ENCODE results near the gene FCAR. TPM values are rescaled to one million over a fixed set of nuclear protein-coding genes. Genes with fewer than 3 reads are reported as not detected.
"Not testable (repeated sequence)": the region's sequence is repeated elsewhere in the genome, so short reads cannot be mapped to it uniquely, and the experiment has no call there.

FCAR gene
- total RNA-seq, 1 experiment from 2014 or later: not detected

DNA sequence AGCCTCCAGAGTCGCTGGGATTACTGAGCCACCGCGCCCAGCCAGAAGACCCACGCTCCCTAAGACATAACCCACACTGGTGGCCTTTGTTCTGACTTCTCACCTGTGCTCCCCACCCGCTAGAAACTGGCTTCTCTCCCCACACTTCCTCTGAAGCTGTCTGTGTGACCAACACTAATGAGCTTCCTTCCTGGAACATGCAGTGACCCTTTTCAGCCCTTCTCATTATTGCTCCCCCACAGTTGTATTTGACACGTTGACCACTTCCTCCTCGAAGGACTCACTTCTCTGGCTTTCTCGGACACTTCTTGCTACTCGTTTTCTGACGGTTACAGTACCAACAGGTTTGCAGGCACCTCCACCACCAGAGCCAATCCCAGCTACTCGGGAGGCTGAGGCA lies 42.8 kb downstream of the FCAR start:
- Histone ChIP-seq H2AFZ (ENCODE audit: low read length) (no peak overlapping the region), H3K9me2 (replicated peaks; ENCODE audit: low read length) (no peaks in the 10 kb centered on the region), H3F3A (ENCODE audit: low read length, unreplicated experiment) (no peaks in the 10 kb centered on the region), H3K9me3 (ENCODE audit: low read length) (no peaks in the 10 kb centered on the region), H3K4me1 (ENCODE audit: insufficient read depth, low read length) (no peaks in the 10 kb centered on the region), H3K27ac (ENCODE audit: low read length) (no peak overlapping the region), H4K20me1 (ENCODE audit: low read length) (no peaks in the 10 kb centered on the region), H3K27me3 (ENCODE audit: low read length) (peaks cover 41% of the 10 kb centered on the region), H3K4me2 (ENCODE audit: low read length) (no peak overlapping the region), H3K36me3 (ENCODE audit: low read depth, low read length) (no peaks in the 10 kb centered on the region), H3K79me2 (ENCODE audit: low read length) (no peaks in the 10 kb centered on the region), H3K9ac (ENCODE audit: low read length) (no peak overlapping the region), H3K4me3 (ENCODE audit: low read length) (no peak overlapping the region)
- no peak for TF ChIP-seq EZH2phosphoT487 (IDR thresholded peaks at IDR 0.05; ENCODE audit: borderline replicate concordance, low read length)
- no peak for TF ChIP-seq EZH2 (IDR thresholded peaks at IDR 0.05; ENCODE audit: low read length, unreplicated experiment)
- TF ChIP-seq, protein P1, sequence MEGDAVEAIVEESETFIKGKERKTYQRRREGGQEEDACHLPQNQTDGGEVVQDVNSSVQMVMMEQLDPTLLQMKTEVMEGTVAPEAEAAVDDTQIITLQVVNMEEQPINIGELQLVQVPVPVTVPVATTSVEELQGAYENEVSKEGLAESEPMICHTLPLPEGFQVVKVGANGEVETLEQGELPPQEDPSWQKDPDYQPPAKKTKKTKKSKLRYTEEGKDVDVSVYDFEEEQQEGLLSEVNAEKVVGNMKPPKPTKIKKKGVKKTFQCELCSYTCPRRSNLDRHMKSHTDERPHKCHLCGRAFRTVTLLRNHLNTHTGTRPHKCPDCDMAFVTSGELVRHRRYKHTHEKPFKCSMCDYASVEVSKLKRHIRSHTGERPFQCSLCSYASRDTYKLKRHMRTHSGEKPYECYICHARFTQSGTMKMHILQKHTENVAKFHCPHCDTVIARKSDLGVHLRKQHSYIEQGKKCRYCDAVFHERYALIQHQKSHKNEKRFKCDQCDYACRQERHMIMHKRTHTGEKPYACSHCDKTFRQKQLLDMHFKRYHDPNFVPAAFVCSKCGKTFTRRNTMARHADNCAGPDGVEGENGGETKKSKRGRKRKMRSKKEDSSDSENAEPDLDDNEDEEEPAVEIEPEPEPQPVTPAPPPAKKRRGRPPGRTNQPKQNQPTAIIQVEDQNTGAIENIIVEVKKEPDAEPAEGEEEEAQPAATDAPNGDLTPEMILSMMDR (conservative IDR thresholded peaks at IDR 0.05; ENCODE audit: low read depth, low read length): no peak
- no TSS peak for BruUV-seq (replicated peaks)
- ChIA-PET CTCF (no interaction called here), POLR2A (ENCODE audit: unreplicated experiment) (no interaction called here)
- intact Hi-C loops (cut with micrococcal nuclease): no loop called here
- DNase-seq (no peak), ATAC-seq (no peak)

DNA sequence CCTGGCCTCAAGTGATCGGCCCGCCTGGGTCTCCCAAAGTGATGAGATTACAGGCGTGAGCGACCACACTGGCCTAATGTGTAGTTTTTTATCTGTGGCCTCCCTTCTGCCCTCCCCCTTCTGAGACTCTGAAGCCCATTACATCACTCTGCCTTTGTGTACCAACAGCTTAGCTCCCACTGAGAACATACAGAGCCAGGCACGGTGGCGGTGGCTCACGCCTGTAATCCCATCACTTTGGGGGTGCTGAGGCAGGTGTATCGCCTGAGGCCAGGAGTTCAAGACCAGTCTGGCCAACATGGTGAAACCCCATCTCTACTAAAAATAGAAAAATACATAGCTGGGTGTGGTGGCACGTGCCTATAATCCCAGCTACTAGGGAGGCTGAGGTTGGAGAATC lies 44.5 kb downstream of the FCAR start:
- TF ChIP-seq, protein P1 (conservative IDR thresholded peaks at IDR 0.05; ENCODE audit: low read depth, low read length): no peak
- no peak for TF ChIP-seq EZH2 (IDR thresholded peaks at IDR 0.05; ENCODE audit: low read length, unreplicated experiment)
- TF ChIP-seq EZH2phosphoT487 (IDR thresholded peaks at IDR 0.05; ENCODE audit: borderline replicate concordance, low read length): no peak
- H3F3A ChIP-seq (ENCODE audit: low read length, unreplicated experiment): no peaks in the 10 kb centered on the region
- no peak overlapping the region for H2AFZ ChIP-seq (ENCODE audit: low read length)
- H3K4me1 ChIP-seq (ENCODE audit: insufficient read depth, low read length): no peaks in the 10 kb centered on the region
- ChIA-PET POLR2A (ENCODE audit: unreplicated experiment) (no interaction called here), CTCF (interaction anchor here (0.7 kb wide), 1 partner anchor 9 kb away, joined by 3 read pairs; no protein-coding TSS in a partner anchor)
- intact Hi-C loops (cut with micrococcal nuclease): no loop called here
- H3K9me2 ChIP-seq (replicated peaks; ENCODE audit: low read length): no peaks in the 10 kb centered on the region
- no peak overlapping the region for H3K27ac ChIP-seq (ENCODE audit: low read length)
- DNase-seq: no peak
- no peak overlapping the region for H3K9ac ChIP-seq (ENCODE audit: low read length)
- no peaks in the 10 kb centered on the region for H3K36me3 ChIP-seq (ENCODE audit: low read depth, low read length)
- no peaks in the 10 kb centered on the region for H4K20me1 ChIP-seq (ENCODE audit: low read length)
- H3K27me3 ChIP-seq (ENCODE audit: low read length): peaks cover 53% of the 10 kb centered on the region
- no peak overlapping the region for H3K4me2 ChIP-seq (ENCODE audit: low read length)
- no peaks in the 10 kb centered on the region for H3K79me2 ChIP-seq (ENCODE audit: low read length)
- no peaks in the 10 kb centered on the region for H3K9me3 ChIP-seq (ENCODE audit: low read length)
- no peak for ATAC-seq
- H3K4me3 ChIP-seq (ENCODE audit: low read length): no peak overlapping the region
- BruUV-seq (replicated peaks): no TSS peak

DNA sequence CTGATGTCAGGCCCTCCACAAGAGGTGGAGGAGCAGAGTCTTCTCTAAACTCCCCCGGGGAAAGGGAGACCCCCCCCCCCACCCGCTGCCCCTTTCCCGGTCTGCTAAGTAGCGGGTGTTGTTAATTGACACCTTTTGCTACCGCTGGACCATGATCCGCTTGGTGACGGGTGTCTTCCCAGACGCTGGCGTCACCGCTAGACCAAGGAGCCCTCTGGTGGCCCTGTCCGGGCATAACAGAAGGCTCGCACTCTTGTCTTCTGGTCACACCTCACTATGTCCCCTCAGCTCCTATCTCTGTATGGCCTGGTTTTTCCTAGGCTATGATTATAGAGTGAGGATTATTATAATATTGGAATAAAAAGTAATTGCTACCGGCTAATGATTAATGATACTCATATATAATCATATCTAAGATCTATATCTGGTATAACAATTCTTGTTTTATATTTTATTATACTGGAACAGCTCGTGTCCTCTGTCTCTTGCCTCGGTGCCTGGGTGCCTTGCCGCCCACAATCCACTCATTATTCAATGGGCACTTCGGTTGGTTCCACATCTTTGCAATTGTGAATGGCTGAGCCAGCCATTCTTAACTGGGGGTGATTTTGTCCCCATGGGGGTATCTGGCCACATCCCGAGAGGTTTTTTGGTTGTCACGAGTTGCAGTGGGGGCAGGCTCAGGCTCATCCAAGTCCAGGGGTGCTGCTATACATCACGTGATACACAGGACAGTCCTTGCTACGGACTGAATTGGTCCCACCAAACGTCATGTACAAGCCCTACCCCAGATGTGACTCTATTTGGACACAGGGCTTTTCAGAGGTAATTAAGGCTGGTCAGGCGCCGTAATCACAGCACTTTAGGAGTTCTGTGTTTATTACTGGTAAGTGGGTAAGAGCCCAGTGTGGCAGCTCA lies 45.9 kb downstream of the FCAR start:
- H3K79me2 ChIP-seq (ENCODE audit: low read length); CTCF ChIA-PET; H3K4me3 ChIP-seq (ENCODE audit: low read length); H2AFZ ChIP-seq (ENCODE audit: low read length); DNase-seq; intact Hi-C loops (cut with micrococcal nuclease); H3K4me1 ChIP-seq (ENCODE audit: insufficient read depth, low read length); H3F3A ChIP-seq (ENCODE audit: low read length, unreplicated experiment); BruUV-seq (replicated peaks); H3K36me3 ChIP-seq (ENCODE audit: low read depth, low read length); ATAC-seq; H3K9ac ChIP-seq (ENCODE audit: low read length); H3K9me2 ChIP-seq (replicated peaks; ENCODE audit: low read length); POLR2A ChIA-PET (ENCODE audit: unreplicated experiment); H3K9me3 ChIP-seq (ENCODE audit: low read length); H3K4me2 ChIP-seq (ENCODE audit: low read length); H4K20me1 ChIP-seq (ENCODE audit: low read length); H3K27ac ChIP-seq (ENCODE audit: low read length): not testable (repeated sequence)
- TF ChIP-seq, protein P1 (conservative IDR thresholded peaks at IDR 0.05; ENCODE audit: low read depth, low read length): peak; percentile 48; the same call in 1 of the 2 replicates
- H3K27me3 ChIP-seq (ENCODE audit: low read length): peaks cover 63% of the 10 kb centered on the region

All from PC-3 (cell line).